ENCODE measurements around the gene CTNNA2.

Gene CTNNA2

GRCh38 chr2:80248146-80248545, 735.3 kb downstream of the CTNNA2 start:
- DNase-seq (ENCODE audit: low read depth) = no peak
- no peak overlapping the region for H3K4me3 ChIP-seq (ENCODE audit: control insufficient read depth, low read depth, low read length)
- TF ChIP-seq, protein P1, sequence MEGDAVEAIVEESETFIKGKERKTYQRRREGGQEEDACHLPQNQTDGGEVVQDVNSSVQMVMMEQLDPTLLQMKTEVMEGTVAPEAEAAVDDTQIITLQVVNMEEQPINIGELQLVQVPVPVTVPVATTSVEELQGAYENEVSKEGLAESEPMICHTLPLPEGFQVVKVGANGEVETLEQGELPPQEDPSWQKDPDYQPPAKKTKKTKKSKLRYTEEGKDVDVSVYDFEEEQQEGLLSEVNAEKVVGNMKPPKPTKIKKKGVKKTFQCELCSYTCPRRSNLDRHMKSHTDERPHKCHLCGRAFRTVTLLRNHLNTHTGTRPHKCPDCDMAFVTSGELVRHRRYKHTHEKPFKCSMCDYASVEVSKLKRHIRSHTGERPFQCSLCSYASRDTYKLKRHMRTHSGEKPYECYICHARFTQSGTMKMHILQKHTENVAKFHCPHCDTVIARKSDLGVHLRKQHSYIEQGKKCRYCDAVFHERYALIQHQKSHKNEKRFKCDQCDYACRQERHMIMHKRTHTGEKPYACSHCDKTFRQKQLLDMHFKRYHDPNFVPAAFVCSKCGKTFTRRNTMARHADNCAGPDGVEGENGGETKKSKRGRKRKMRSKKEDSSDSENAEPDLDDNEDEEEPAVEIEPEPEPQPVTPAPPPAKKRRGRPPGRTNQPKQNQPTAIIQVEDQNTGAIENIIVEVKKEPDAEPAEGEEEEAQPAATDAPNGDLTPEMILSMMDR (IDR thresholded peaks at IDR 0.05; ENCODE audit: control insufficient read depth, insufficient read depth, low read depth, low read length, missing control alignments) = no peak

GRCh38 chr2:80252294-80252986, 739.6 kb downstream of the CTNNA2 start:
- DNase-seq (ENCODE audit: low read depth) = no peak
- TF ChIP-seq, protein P1 (IDR thresholded peaks at IDR 0.05; ENCODE audit: control insufficient read depth, insufficient read depth, low read depth, low read length, missing control alignments) = no peak
- no peak overlapping the region for H3K4me3 ChIP-seq (ENCODE audit: control insufficient read depth, low read depth, low read length)

DNA sequence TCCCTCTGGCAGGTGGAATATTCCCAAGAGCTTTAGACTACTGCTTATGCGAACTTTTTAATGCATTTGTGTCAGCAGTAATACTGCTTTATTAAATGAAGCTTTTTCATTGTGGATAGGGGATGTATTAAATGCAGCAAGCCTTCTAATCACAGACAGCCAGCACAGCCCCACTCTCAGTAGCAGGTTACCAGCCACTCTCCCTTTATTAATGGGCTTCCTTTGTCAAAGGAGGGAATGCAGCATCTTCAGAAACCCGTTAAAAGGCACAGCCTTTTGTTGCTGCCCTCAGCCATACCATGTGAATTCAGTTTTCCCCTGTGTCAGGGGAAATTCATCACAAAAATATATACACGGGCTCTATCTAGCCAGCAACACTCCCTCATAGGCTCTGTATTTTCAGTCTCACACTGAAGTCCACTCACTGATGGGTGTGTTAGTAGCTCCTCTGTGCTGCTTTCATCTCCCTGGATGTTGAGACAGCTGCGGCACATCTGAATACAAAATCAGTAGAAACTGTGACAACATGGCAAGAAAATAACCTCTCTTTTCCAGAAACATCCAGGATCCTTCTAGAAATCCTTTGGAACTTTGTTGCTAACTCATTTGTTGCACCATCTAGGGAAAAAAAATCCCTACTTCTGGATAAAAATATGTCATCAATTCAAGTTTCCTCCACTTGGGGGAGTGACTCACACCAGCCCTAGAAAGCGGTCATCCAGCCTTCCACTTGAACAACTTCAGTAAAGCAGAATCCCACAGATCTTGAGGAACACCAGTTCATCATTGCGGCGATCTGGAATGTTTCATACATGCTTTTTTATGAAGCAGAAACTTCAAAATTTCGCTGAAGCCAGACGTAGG, 743.3 kb downstream of the CTNNA2 start:
- no peak overlapping the region for H3K4me3 ChIP-seq (ENCODE audit: control insufficient read depth, low read depth, low read length)
- TF ChIP-seq, protein P1 (IDR thresholded peaks at IDR 0.05; ENCODE audit: control insufficient read depth, insufficient read depth, low read depth, low read length, missing control alignments) = peak; percentile 21
- DNase-seq (ENCODE audit: low read depth) = no peak

- no peak for DNase-seq (ENCODE audit: low read depth)
- no peak overlapping the region for H3K4me3 ChIP-seq (ENCODE audit: control insufficient read depth, low read depth, low read length)
- TF ChIP-seq, protein P1 (IDR thresholded peaks at IDR 0.05; ENCODE audit: control insufficient read depth, insufficient read depth, low read depth, low read length, missing control alignments) = no peak
Measured at GRCh38 chr2:80256782-80257167, 743.9 kb downstream of the CTNNA2 start.

DNA sequence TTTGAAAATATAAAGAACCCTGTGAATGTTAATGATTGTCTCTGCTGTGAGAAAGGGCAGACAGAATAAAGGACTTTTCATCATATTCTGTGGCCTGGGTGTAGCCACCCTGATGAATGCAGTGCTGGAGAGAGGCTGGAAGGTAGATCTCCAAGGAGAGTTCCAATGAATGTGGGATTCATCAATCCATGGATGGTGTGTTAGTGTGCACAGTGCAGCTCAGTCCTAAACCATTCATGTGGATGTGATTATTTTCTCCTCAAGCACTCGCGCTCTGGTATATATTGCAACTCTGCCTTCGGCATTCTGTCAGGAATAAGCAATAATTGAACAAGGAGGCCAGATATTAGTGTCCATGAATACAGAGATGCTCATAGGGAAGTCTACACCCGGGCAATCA, 744.6 kb downstream of the CTNNA2 start:
- no peak for DNase-seq (ENCODE audit: low read depth)
- TF ChIP-seq, protein P1 (IDR thresholded peaks at IDR 0.05; ENCODE audit: control insufficient read depth, insufficient read depth, low read depth, low read length, missing control alignments) = no peak

GRCh38 chr2:80258341-80258740, 745.5 kb downstream of the CTNNA2 start:
- H3K4me3 ChIP-seq (ENCODE audit: control insufficient read depth, low read depth, low read length) = no peak overlapping the region
- no peak for DNase-seq (ENCODE audit: low read depth)
- TF ChIP-seq, protein P1 (IDR thresholded peaks at IDR 0.05; ENCODE audit: control insufficient read depth, insufficient read depth, low read depth, low read length, missing control alignments) = no peak

More for the DNA sequence above, 744.6 kb downstream of the CTNNA2 start:
- no peak overlapping the region for H3K4me3 ChIP-seq (ENCODE audit: control insufficient read depth, low read depth, low read length)
